ENCODE data around the gene PDCD2L. TPM values are rescaled to one million over a fixed set of nuclear protein-coding genes. Genes with fewer than 3 reads are reported as not detected.
A peak's percentile ranks its signal among the peaks of the same experiment; 100 is the strongest.

Gene PDCD2L
- total and polyA plus RNA-seq, 9 of the 15 experiments (the other 6 are each of a cell fraction or from before 2014, with no cell fraction given), result 12.1 to 68.5 (median 56.3) TPM

GRCh38 chr19:34404109-34404909, at the start of gene PDCD2L (continued):
- TF ChIP-seq, protein P1, sequence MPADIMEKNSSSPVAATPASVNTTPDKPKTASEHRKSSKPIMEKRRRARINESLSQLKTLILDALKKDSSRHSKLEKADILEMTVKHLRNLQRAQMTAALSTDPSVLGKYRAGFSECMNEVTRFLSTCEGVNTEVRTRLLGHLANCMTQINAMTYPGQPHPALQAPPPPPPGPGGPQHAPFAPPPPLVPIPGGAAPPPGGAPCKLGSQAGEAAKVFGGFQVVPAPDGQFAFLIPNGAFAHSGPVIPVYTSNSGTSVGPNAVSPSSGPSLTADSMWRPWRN (IDR thresholded peaks at IDR 0.05; ENCODE audit: low read depth), result no peak
- no peak for TF ChIP-seq ZNF133 (CRISPR knock-in tag; IDR thresholded peaks at IDR 0.05)
- TF ChIP-seq HNRNPUL1 (IDR thresholded peaks at IDR 0.05; ENCODE audit: low read length), result no peak
- TF ChIP-seq HOXB6 (CRISPR knock-in tag; IDR thresholded peaks at IDR 0.05; ENCODE audit: borderline replicate concordance), result no peak
- TF ChIP-seq BRD9 (IDR thresholded peaks at IDR 0.05; ENCODE audit: low read depth, partially characterized antibody), result peak; percentile 49
- TF ChIP-seq, protein P2, sequence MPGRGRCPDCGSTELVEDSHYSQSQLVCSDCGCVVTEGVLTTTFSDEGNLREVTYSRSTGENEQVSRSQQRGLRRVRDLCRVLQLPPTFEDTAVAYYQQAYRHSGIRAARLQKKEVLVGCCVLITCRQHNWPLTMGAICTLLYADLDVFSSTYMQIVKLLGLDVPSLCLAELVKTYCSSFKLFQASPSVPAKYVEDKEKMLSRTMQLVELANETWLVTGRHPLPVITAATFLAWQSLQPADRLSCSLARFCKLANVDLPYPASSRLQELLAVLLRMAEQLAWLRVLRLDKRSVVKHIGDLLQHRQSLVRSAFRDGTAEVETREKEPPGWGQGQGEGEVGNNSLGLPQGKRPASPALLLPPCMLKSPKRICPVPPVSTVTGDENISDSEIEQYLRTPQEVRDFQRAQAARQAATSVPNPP (IDR thresholded peaks at IDR 0.05; ENCODE audit: borderline replicate concordance, insufficient read depth, insufficient read length), result no peak
- TF ChIP-seq POLR2A (conservative IDR thresholded peaks at IDR 0.05), result peak; percentile 90
- no peak for TF ChIP-seq TAF7 (tag; IDR thresholded peaks at IDR 0.05)
- TF ChIP-seq ESRRA (IDR thresholded peaks at IDR 0.05; ENCODE audit: borderline replicate concordance, low read depth), result peak; percentile 46; the same call in 1 of the 2 replicates
- no peak for TF ChIP-seq SRSF3 (IDR thresholded peaks at IDR 0.05; ENCODE audit: insufficient read depth, low read length)
- no peak for TF ChIP-seq MTF1 (CRISPR knock-in tag; IDR thresholded peaks at IDR 0.05; ENCODE audit: borderline replicate concordance)
- 0 out of 2 replicates have a peak, but pooled peaks have one; percentile 20 for TF ChIP-seq HCFC1 (IDR thresholded peaks at IDR 0.05; ENCODE audit: low read depth, low read length)
- TF ChIP-seq NCOA1 (IDR thresholded peaks at IDR 0.05; ENCODE audit: low read depth), result no peak
- TF ChIP-seq DIDO1 (tag; IDR thresholded peaks at IDR 0.05; ENCODE audit: low read depth), result no peak
- no peak for TF ChIP-seq EHMT2 (IDR thresholded peaks at IDR 0.05)
- no peak for TF ChIP-seq GATA2 (CRISPR knock-in tag; IDR thresholded peaks at IDR 0.05)
- TF ChIP-seq FOXJ3 (CRISPR knock-in tag; IDR thresholded peaks at IDR 0.05), result no peak
- TF ChIP-seq NCOA2 (IDR thresholded peaks at IDR 0.05; ENCODE audit: partially characterized antibody in 2 of 2), result no peak
- TF ChIP-seq ETS1 (conservative IDR thresholded peaks at IDR 0.05; ENCODE audit: control insufficient read depth, low read depth, low read length), result peak; percentile 57; the same call in 1 of the 2 replicates
- TF ChIP-seq ZSCAN29 (IDR thresholded peaks at IDR 0.05), result no peak
- TF ChIP-seq POLR3A (IDR thresholded peaks at IDR 0.05; ENCODE audit: borderline replicate concordance, extremely low read depth, insufficient read depth, insufficient read length), result no peak
- TF ChIP-seq ARID1B (IDR thresholded peaks at IDR 0.05), result no peak
- TF ChIP-seq SMARCA4 (IDR thresholded peaks at IDR 0.05), result no peak
- no peak for TF ChIP-seq YBX1 (IDR thresholded peaks at IDR 0.05)
- TF ChIP-seq, protein P3, sequence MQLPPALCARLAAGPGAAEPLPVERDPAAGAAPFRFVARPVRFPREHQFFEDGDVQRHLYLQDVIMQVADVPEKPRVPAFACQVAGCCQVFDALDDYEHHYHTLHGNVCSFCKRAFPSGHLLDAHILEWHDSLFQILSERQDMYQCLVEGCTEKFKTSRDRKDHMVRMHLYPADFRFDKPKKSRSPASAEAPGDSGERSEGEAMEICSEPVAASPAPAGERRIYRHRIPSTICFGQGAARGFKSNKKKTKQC (CRISPR knock-in tag; IDR thresholded peaks at IDR 0.05), result 0 out of 2 replicates have a peak, but pooled peaks have one; percentile 26
- TF ChIP-seq ZNF436 (CRISPR knock-in tag; IDR thresholded peaks at IDR 0.05), result no peak

Measured in K562 (cell line).